K562 (cell line): ENCODE data around the gene MBOAT2. TPM values are rescaled to one million over a fixed set of nuclear protein-coding genes. Genes with fewer than 3 reads are reported as not detected.
A peak's percentile ranks its signal among the peaks of the same experiment; 100 is the strongest.

ENCODE experiments used
- ATAC-seq: fragments of 200-7000 bp; cut with Tn5 transposase; 3 replicates; pipeline ENCODE4 v1.9.1; 2020; ENCODE audit warnings: moderate library complexity
- BruUV-seq: library from RNA; stranded (reverse); fragments of 400-500 nt; replicated peaks from 2 replicates; lab custom pipeline; 2021; lab: Mats Ljungman, UMichigan
- CTCF ChIA-PET: fragments of 300-600 bp; formaldehyde crosslinking; extraction: SDS; loops from one replicate; lab custom pipeline; 2021; ENCODE audit warnings: low intra/inter-chr PET ratio; lab: Yijun Ruan, JAX
- POLR2A ChIA-PET: fragments of 300-600, 350-650 bp; sonication (Branson Sonifier 250); formaldehyde crosslinking; extraction: SDS; loops from one replicate; lab custom pipeline; 2021; ENCODE audit warnings: antibody characterized with exemption, inconsistent platforms; lab: Yijun Ruan, JAX
- DNase-seq, 4 experiments: peaks; one replicate each; pipeline versions ENCODE4 v3.0.0 to v3.0.0-alpha.2; 2011 to 2018; ENCODE audit warnings: low spot score in 3 of 4, mixed read lengths in 3 of 4; ENCODE audit errors: extremely low read depth in 1 of 4
- FAIRE-seq: peaks from 2 replicates; lab custom pipeline; 2011; peaks lifted over from hg19 to GRCh38; lab: Jason Lieb, UNC
- H2AFZ ChIP-seq: 2 replicates; pipeline ENCODE4 v1.6.0; 2011; ENCODE audit warnings: low read depth, low read length, control low read depth, inconsistent platforms
- H3K27ac ChIP-seq: fragments of 200-600 bp; 3 replicates; pipeline ENCODE4 v1.8.0; 2011; ENCODE audit warnings: low read depth, mild to moderate bottlenecking, control low read depth, inconsistent platforms, low read length, moderate library complexity, mixed read lengths; ENCODE audit errors: extremely low read depth
- H3K27me3 ChIP-seq, 2 experiments: fragments of 300-600 bp in 1 of 2; 2 replicates in 1 of 2; 3 replicates in 1 of 2; pipeline versions ENCODE4 v1.6.0 to v1.8.0; 2011; ENCODE audit warnings: inconsistent platforms in 2 of 2, low read length in 2 of 2, mild to moderate bottlenecking in 1 of 2, mixed read lengths in 1 of 2, moderate library complexity in 1 of 2; ENCODE audit not compliant: control insufficient read depth in 2 of 2, insufficient read depth in 2 of 2
- H3K36me3 ChIP-seq: fragments of 300-600 bp; 3 replicates; pipeline ENCODE4 v1.8.0; 2011; ENCODE audit warnings: mild to moderate bottlenecking, low read length, inconsistent platforms; ENCODE audit not compliant: control insufficient read depth, insufficient read depth
- H3K4me1 ChIP-seq, 2 experiments: fragments of 200-600 bp in 1 of 2; replicated peaks in 1 of 2; 2 replicates in 1 of 2; 3 replicates in 1 of 2; pipeline versions ENCODE4 v1.5.1 to v1.8.0; 2011; ENCODE audit warnings: inconsistent platforms in 2 of 2, low read length in 2 of 2, mild to moderate bottlenecking in 1 of 2, mixed read lengths in 1 of 2, moderate library complexity in 1 of 2; ENCODE audit not compliant: control insufficient read depth in 2 of 2, insufficient read depth in 2 of 2
- H3K4me2 ChIP-seq: 2 replicates; pipeline ENCODE4 v1.6.1; 2011; ENCODE audit warnings: low read length, control low read depth, inconsistent platforms, mixed read lengths; ENCODE audit not compliant: insufficient read depth
- H3K4me3 ChIP-seq: fragments of 200-600 bp; sonication (generic), shearing (Covaris generic); 2 replicates; pipeline ENCODE4 v1.5.1; 2016; ENCODE audit warnings: control low read depth, inconsistent platforms
- H3K79me2 ChIP-seq: fragments of 200-600 bp; 3 replicates; pipeline ENCODE4 v1.8.0; 2011; ENCODE audit warnings: low read length, inconsistent platforms; ENCODE audit not compliant: control insufficient read depth, insufficient read depth
- H3K9ac ChIP-seq, 2 experiments: 2 replicates each; pipeline versions ENCODE4 v1.6.0 to v1.6.1; 2011; ENCODE audit warnings: low read depth in 2 of 2, low read length in 2 of 2, control low read depth in 1 of 2, inconsistent platforms in 1 of 2, mild to moderate bottlenecking in 1 of 2, mixed read lengths in 1 of 2; ENCODE audit not compliant: insufficient read depth in 1 of 2
- H3K9me1 ChIP-seq: one replicate; pipeline ENCODE4 v1.6.0; 2011; ENCODE audit warnings: inconsistent platforms, mild to moderate bottlenecking, low read length, moderate library complexity; ENCODE audit not compliant: control insufficient read depth, insufficient read depth
- H3K9me3 ChIP-seq: replicated peaks from 2 replicates; pipeline ENCODE4 v1.5.1; 2011; ENCODE audit warnings: low read depth, low read length, inconsistent platforms; ENCODE audit not compliant: control insufficient read depth, insufficient read depth
- H4K20me1 ChIP-seq: replicated peaks from 2 replicates; pipeline ENCODE4 v1.6.1; 2011; ENCODE audit warnings: low read length, inconsistent platforms, mixed read lengths; ENCODE audit not compliant: control insufficient read depth, insufficient read depth
- BDP1 ChIP-seq: IDR thresholded peaks from 3 replicates; pipeline ENCODE4 v1.6.1; 2011; ENCODE audit not compliant: insufficient read length, insufficient read depth
- PCBP1 ChIP-seq: fragments of 200-400 bp; formaldehyde crosslinking; IDR thresholded peaks from 2 replicates; pipeline ENCODE4 v1.6.1; 2018; ENCODE audit warnings: mild to moderate bottlenecking, low read depth, low read length; ENCODE audit not compliant: poor library complexity, severe bottlenecking
- PTRF ChIP-seq: fragments of 450-650 bp; IDR thresholded peaks from 2 replicates; pipeline ENCODE4 v1.6.1; 2016; ENCODE audit warnings: mild to moderate bottlenecking, missing genetic modification characterization, missing compliant biosample characterization
- RUNX1 ChIP-seq: sonication (generic); IDR thresholded peaks from 2 replicates; pipeline ENCODE4 v1.6.1; 2016; ENCODE audit warnings: antibody characterized with exemption, low read depth
- SMC3 ChIP-seq: conservative IDR thresholded peaks from 2 replicates; pipeline ENCODE4 v1.6.1; 2011; ENCODE audit warnings: low read depth, low read length, improper control_type of control experiment; ENCODE audit not compliant: insufficient read depth
- ZNF217 ChIP-seq: sonication (generic); formaldehyde crosslinking; IDR thresholded peaks from 2 replicates; pipeline ENCODE4 v1.8.0; 2022; ENCODE audit warnings: mild to moderate bottlenecking, missing genetic modification reagents
- WGBS: fragments of 100-300 bp; shearing (Covaris generic); methylation state at CpG from one replicate; pipeline ENCODE4 v1.1.6; 2016; ENCODE audit warnings: low coverage, mixed read lengths; ENCODE audit not compliant: insufficient coverage; ENCODE audit errors: missing lambda C conversion rate; 5-methylcytosine and 5-hydroxymethylcytosine counted together
- in situ Hi-C: fragments of 300-500 bp; cut with MboI; formaldehyde crosslinking; loops from 4 replicates; pipeline ENCODE4 v1.15.0; 2018; ENCODE audit warnings: inconsistent platforms, mixed read lengths
- intact Hi-C: fragments of 100-400 bp; cut with micrococcal nuclease; formaldehyde crosslinking; loops from 2 replicates; pipeline ENCODE4 v1.14.2; 2022
- polyA plus RNA-seq, 8 experiments: library from polyadenylated mRNA; depleted of rRNA in 4 of 8; stranded (reverse) in 5 of 8; unstranded in 3 of 8; fragments of >200 nt; fragmentation: Nextera tagmentation in 2 of 8; fragmentation: Illumina TruSeq in 1 of 8; extraction: Ambion mirVana in 2 of 8; extraction: Trizol in 1 of 8; gene quantifications; 2 replicates each; pipeline versions ENCODE4 v1.2.1 to v1.2.3, GENCODE V29; 2011 to 2014; ENCODE audit warnings: inconsistent platforms in 1 of 8, missing spikeins in 1 of 8
- total RNA-seq, 7 experiments: library from RNA; depleted of rRNA in 6 of 7; stranded (reverse); fragments of >200 nt in 6 of 7; fragmentation: Illumina TruSeq in 2 of 7; extraction: Trizol in 2 of 7; gene quantifications; 2 replicates each; pipeline versions ENCODE4 v1.2.1 to v1.2.3, GENCODE V29; 2011 to 2021; ENCODE audit warnings: low replicate concordance in 1 of 7
- TF ChIP-seq, protein P1 (sequence below), 3 experiments: IDR thresholded peaks in 2 of 3; conservative IDR thresholded peaks in 1 of 3; 2 replicates each; pipeline ENCODE4 v1.5.1; 2011 to 2012; ENCODE audit warnings: low read length in 3 of 3, mild to moderate bottlenecking in 3 of 3, control low read depth in 2 of 3, improper control_type of control experiment in 1 of 3, inconsistent platforms in 1 of 3, low read depth in 1 of 3, mixed read lengths in 1 of 3, moderate library complexity in 1 of 3; ENCODE audit not compliant: insufficient read depth in 2 of 3
- TF ChIP-seq, protein P2 (sequence below): fragments of 450-650 bp; IDR thresholded peaks from 2 replicates; pipeline ENCODE4 v1.6.1; 2016; ENCODE audit warnings: mild to moderate bottlenecking
- TF ChIP-seq, protein P3 (sequence below), 2 experiments: fragments of 450-650 bp; formaldehyde crosslinking in 1 of 2; IDR thresholded peaks; 2 replicates each; pipeline versions ENCODE4 v1.4.0 to v1.6.1; 2014 to 2020; ENCODE audit warnings: mild to moderate bottlenecking in 2 of 2, borderline replicate concordance in 1 of 2, low read depth in 1 of 2

The MBOAT2 gene
- total and polyA plus RNA-seq, 9 of the 15 experiments (the other 6 are each of a cell fraction or from before 2014, with no cell fraction given), result 8.4 to 122 (median 27.6) TPM

DNA sequence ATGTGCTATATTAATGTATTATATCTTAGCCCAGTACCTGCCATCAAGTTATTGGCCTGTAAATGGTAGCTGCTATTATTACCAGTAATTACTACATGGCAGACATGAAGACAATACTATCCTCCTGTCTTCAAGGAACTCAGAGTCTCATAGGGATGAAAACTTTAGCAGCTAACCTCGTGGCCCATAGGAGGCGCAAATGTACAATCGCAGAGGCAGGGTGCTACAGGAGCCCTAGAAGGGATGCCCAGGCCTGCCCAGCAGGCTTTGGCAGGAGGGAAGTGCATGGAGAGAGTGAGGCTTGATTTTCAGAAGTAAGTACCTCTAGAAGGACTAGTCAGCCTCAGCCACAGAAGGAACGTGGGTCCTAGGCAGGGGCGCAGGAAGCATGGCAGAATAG lies 121.4 kb downstream of the MBOAT2 start:
- POLR2A ChIA-PET, result interaction anchor here (1.0 kb wide), 1 partner anchor 9 kb away, joined by 4 read pairs; no protein-coding TSS in a partner anchor
- Histone ChIP-seq H2AFZ (no peak overlapping the region), H3K27ac (no peak overlapping the region), H3K4me2 (no peak overlapping the region), H4K20me1 (no peaks in the 10 kb centered on the region), H3K9ac (no peak overlapping the region), H3K9me1 (no peaks in the 10 kb centered on the region), H3K36me3 (peaks cover 67% of the 10 kb centered on the region), H3K27me3 (no peaks in the 10 kb centered on the region), H3K4me3 (no peak overlapping the region), H3K9me3 (no peaks in the 10 kb centered on the region), H3K79me2 (peaks cover 3% of the 10 kb centered on the region; the same call in 1 of the 3 replicates), H3K4me1 (no peaks in the 10 kb centered on the region)
- in situ Hi-C loops (no loop called here), intact Hi-C loops (no loop called here)
- CTCF ChIA-PET, result no interaction called here
- WGBS, result 99% methylated on average over 5 of the region's 5 CpGs
- BruUV-seq, result no TSS peak
- DNase-seq (peak in 2 of 4 experiments; percentile 26 to 41), ATAC-seq (peak; percentile 74), FAIRE-seq (no peak)
- TF ChIP-seq ZNF217 (CRISPR knock-in tag) (no peak), BDP1 (no peak), SMC3 (0 out of 2 replicates have a peak, but pooled peaks have one; percentile 16), RUNX1 (no peak), PTRF (no peak), PCBP1 (no peak)
- TF ChIP-seq, protein P1, sequence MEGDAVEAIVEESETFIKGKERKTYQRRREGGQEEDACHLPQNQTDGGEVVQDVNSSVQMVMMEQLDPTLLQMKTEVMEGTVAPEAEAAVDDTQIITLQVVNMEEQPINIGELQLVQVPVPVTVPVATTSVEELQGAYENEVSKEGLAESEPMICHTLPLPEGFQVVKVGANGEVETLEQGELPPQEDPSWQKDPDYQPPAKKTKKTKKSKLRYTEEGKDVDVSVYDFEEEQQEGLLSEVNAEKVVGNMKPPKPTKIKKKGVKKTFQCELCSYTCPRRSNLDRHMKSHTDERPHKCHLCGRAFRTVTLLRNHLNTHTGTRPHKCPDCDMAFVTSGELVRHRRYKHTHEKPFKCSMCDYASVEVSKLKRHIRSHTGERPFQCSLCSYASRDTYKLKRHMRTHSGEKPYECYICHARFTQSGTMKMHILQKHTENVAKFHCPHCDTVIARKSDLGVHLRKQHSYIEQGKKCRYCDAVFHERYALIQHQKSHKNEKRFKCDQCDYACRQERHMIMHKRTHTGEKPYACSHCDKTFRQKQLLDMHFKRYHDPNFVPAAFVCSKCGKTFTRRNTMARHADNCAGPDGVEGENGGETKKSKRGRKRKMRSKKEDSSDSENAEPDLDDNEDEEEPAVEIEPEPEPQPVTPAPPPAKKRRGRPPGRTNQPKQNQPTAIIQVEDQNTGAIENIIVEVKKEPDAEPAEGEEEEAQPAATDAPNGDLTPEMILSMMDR (IDR thresholded peaks at IDR 0.05 in 2 of 3, conservative IDR thresholded peaks at IDR 0.05 in 1 of 3; ENCODE audit: insufficient read depth in 2 of 3, low read depth in 1 of 3, low read length in 3 of 3), result peak; percentile 44 to 51 (median 44)
- TF ChIP-seq, protein P2, sequence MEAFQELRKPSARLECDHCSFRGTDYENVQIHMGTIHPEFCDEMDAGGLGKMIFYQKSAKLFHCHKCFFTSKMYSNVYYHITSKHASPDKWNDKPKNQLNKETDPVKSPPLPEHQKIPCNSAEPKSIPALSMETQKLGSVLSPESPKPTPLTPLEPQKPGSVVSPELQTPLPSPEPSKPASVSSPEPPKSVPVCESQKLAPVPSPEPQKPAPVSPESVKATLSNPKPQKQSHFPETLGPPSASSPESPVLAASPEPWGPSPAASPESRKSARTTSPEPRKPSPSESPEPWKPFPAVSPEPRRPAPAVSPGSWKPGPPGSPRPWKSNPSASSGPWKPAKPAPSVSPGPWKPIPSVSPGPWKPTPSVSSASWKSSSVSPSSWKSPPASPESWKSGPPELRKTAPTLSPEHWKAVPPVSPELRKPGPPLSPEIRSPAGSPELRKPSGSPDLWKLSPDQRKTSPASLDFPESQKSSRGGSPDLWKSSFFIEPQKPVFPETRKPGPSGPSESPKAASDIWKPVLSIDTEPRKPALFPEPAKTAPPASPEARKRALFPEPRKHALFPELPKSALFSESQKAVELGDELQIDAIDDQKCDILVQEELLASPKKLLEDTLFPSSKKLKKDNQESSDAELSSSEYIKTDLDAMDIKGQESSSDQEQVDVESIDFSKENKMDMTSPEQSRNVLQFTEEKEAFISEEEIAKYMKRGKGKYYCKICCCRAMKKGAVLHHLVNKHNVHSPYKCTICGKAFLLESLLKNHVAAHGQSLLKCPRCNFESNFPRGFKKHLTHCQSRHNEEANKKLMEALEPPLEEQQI, result no peak
- TF ChIP-seq, protein P3, sequence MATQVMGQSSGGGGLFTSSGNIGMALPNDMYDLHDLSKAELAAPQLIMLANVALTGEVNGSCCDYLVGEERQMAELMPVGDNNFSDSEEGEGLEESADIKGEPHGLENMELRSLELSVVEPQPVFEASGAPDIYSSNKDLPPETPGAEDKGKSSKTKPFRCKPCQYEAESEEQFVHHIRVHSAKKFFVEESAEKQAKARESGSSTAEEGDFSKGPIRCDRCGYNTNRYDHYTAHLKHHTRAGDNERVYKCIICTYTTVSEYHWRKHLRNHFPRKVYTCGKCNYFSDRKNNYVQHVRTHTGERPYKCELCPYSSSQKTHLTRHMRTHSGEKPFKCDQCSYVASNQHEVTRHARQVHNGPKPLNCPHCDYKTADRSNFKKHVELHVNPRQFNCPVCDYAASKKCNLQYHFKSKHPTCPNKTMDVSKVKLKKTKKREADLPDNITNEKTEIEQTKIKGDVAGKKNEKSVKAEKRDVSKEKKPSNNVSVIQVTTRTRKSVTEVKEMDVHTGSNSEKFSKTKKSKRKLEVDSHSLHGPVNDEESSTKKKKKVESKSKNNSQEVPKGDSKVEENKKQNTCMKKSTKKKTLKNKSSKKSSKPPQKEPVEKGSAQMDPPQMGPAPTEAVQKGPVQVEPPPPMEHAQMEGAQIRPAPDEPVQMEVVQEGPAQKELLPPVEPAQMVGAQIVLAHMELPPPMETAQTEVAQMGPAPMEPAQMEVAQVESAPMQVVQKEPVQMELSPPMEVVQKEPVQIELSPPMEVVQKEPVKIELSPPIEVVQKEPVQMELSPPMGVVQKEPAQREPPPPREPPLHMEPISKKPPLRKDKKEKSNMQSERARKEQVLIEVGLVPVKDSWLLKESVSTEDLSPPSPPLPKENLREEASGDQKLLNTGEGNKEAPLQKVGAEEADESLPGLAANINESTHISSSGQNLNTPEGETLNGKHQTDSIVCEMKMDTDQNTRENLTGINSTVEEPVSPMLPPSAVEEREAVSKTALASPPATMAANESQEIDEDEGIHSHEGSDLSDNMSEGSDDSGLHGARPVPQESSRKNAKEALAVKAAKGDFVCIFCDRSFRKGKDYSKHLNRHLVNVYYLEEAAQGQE (IDR thresholded peaks at IDR 0.05; ENCODE audit: borderline replicate concordance), result no peak; the same call in 1 of the 2 replicates
- TF ChIP-seq, protein P3 (CRISPR knock-in tag; IDR thresholded peaks at IDR 0.05; ENCODE audit: low read depth), result no peak
